ENCODE results near the gene MLLT1. TPM values are rescaled to one million over a fixed set of nuclear protein-coding genes. Genes with fewer than 3 reads are reported as not detected.

The MLLT1 gene
- total RNA-seq, 2 donors from 2014 or later, result 16.3 to 23.7 TPM

- DNase-seq (no peak), ATAC-seq (no peak)
- WGBS, 2 donors, result 68 to 73% methylated on average over 3 to 4 of the region's 4 CpGs
- H3K36me3 ChIP-seq (replicated peaks in 1 of 2; ENCODE audit: insufficient read depth in 1 of 2, low read depth in 2 of 2), result no peaks in the 10 kb centered on the region
- no peaks in the 10 kb centered on the region for H3K27me3 ChIP-seq
- intact Hi-C loops (cut with DNase I), result no loop called here
- no peaks in the 10 kb centered on the region for H3K4me1 ChIP-seq
- no peaks in the 10 kb centered on the region for H3K9me3 ChIP-seq
- no peak overlapping the region for H3K4me3 ChIP-seq
- TF ChIP-seq CTCF (IDR thresholded peaks at IDR 0.05) (no peak), POLR2A (IDR thresholded peaks at IDR 0.05) (no peak)
- no peak overlapping the region for H3K27ac ChIP-seq
These were observed 70.5 kb downstream of the MLLT1 start for GRCh38 chr19:6209233-6209632.

- Histone ChIP-seq H3K36me3 (replicated peaks in 1 of 2; ENCODE audit: insufficient read depth in 1 of 2, low read depth in 2 of 2) (no peaks in the 10 kb centered on the region), H3K4me3 (no peak overlapping the region), H3K27me3 (no peaks in the 10 kb centered on the region), H3K4me1 (peaks cover 11% of the 10 kb centered on the region), H3K27ac (no peak overlapping the region), H3K9me3 (no peaks in the 10 kb centered on the region)
- DNase-seq, result no peak
- ATAC-seq, result no peak
- TF ChIP-seq POLR2A (IDR thresholded peaks at IDR 0.05) (no peak), CTCF (IDR thresholded peaks at IDR 0.05) (no peak)
- intact Hi-C loops (cut with DNase I), result no loop called here
- WGBS, 2 donors, result 89 to 90% methylated on average over 17 to 19 of the region's 19 CpGs
These were observed 74.7 kb downstream of the MLLT1 start for GRCh38 chr19:6204866-6205723.

- WGBS, 2 donors, result 31 to 35% methylated on average over 6 of the region's 6 CpGs
- H3K27ac ChIP-seq, result peak overlapping the region in 1 of 4 donors; percentile 26
- no peaks in the 10 kb centered on the region for H3K27me3 ChIP-seq
- H3K36me3 ChIP-seq (replicated peaks in 1 of 2; ENCODE audit: insufficient read depth in 1 of 2, low read depth in 2 of 2), result no peaks in the 10 kb centered on the region
- H3K4me3 ChIP-seq, result no peak overlapping the region
- ATAC-seq, result no peak
- DNase-seq, result no peak
- no peaks in the 10 kb centered on the region for H3K9me3 ChIP-seq
- peaks cover 11% of the 10 kb centered on the region for H3K4me1 ChIP-seq
- intact Hi-C loops (cut with DNase I), result no loop called here
- TF ChIP-seq CTCF (IDR thresholded peaks at IDR 0.05) (no peak), POLR2A (IDR thresholded peaks at IDR 0.05) (no peak)
These were observed 75.6 kb downstream of the MLLT1 start for GRCh38 chr19:6204212-6204611.

GRCh38 chr19:6199240-6199994 is 80.4 kb downstream of the MLLT1 start:
- H3K36me3 ChIP-seq (replicated peaks in 1 of 2; ENCODE audit: insufficient read depth in 1 of 2, low read depth in 2 of 2), result no peaks in the 10 kb centered on the region
- peak overlapping the region; percentile 36 to 86 (median 65) for H3K27ac ChIP-seq
- intact Hi-C loops (cut with DNase I), result no loop called here
- DNase-seq, result peak; percentile 98 to 100 (median 100)
- ATAC-seq, result peak; percentile 99
- H3K27me3 ChIP-seq, result no peaks in the 10 kb centered on the region
- no peaks in the 10 kb centered on the region for H3K9me3 ChIP-seq
- 0 to 1% methylated on average over 46 to 67 of the region's 68 CpGs for WGBS, 2 donors
- H3K4me1 ChIP-seq, result peaks cover 24% of the 10 kb centered on the region
- peak overlapping the region; percentile 69 to 88 for H3K4me3 ChIP-seq
- peak in 2 of 3 donors; percentile 56 to 61 for TF ChIP-seq POLR2A (IDR thresholded peaks at IDR 0.05)
- TF ChIP-seq CTCF (IDR thresholded peaks at IDR 0.05), result peak in 6 of 7 experiments; percentile 10 to 78 (median 62)
